Colonic mucosa (tissue), 4 donors: ENCODE measurements around the gene IRF2. TPM values are rescaled to one million over a fixed set of nuclear protein-coding genes. Genes with fewer than 3 reads are reported as not detected.
"Not testable (repeated sequence)": the region's sequence is repeated elsewhere in the genome, so short reads cannot be mapped to it uniquely, and the experiment has no call there.

ENCODE experiments used
- DNase-seq: peaks from one replicate; pipeline ENCODE4 v3.0.0-alpha.2; 2020
- H3K27ac ChIP-seq: fragments of 200-600 bp; one replicate; pipeline ENCODE4 v1.8.0; 2021
- H3K27me3 ChIP-seq: fragments of 200-600 bp; one replicate; pipeline ENCODE4 v1.8.0; 2021
- H3K36me3 ChIP-seq: fragments of 200-600 bp; one replicate; pipeline ENCODE4 v1.8.0; 2021
- H3K4me1 ChIP-seq: fragments of 200-600 bp; one replicate; pipeline ENCODE4 v1.8.0; 2021; ENCODE audit warnings: mild to moderate bottlenecking
- H3K4me3 ChIP-seq: fragments of 200-600 bp; one replicate; pipeline ENCODE4 v1.8.0; 2021
- H3K9ac ChIP-seq, 2 donors: one replicate each; pipeline ENCODE4 v1.7.0; 2013; ENCODE audit warnings: control low read depth in 2 of 2, low read depth in 2 of 2, low read length in 2 of 2
- H3K9me3 ChIP-seq: fragments of 200-600 bp; one replicate; pipeline ENCODE4 v1.8.0; 2021
- CTCF ChIP-seq: fragments of 200-600 bp; IDR thresholded peaks from one replicate; pipeline ENCODE4 v1.8.0; 2022; ENCODE audit warnings: antibody characterized with exemption, mild to moderate bottlenecking
- intact Hi-C: fragments of 100-400 bp; cut with DNase I; formaldehyde crosslinking; loops from one replicate; pipeline ENCODE4 v1.14.1; 2022
- total RNA-seq, 2 donors: library from RNA; stranded (reverse); fragmentation: NEBNext Ultra II Directional in 1 of 2; extraction: Animal tissue kit (Norgen Biotek cat#: 25700) in 1 of 2; gene quantifications; one replicate each; pipeline ENCODE4 v1.2.1, GENCODE V29; 2021
- donor health status: healthy.
- donor health status: DM: no; HTN: no; CAD: no.
- donor health status: DM: no; HTN: no; CAD: no.

Gene IRF2
- total RNA-seq, 2 donors from 2014 or later = 36.2 to 61.9 TPM

GRCh38 chr4:184376923-184377322, 97.4 kb downstream of the IRF2 start:
- intact Hi-C loops = no loop called here
- Histone ChIP-seq H3K36me3 (no peaks in the 10 kb centered on the region), H3K4me3 (no peak overlapping the region), H3K9ac (no peak overlapping the region), H3K4me1 (no peaks in the 10 kb centered on the region), H3K27ac (no peak overlapping the region), H3K9me3 (no peaks in the 10 kb centered on the region), H3K27me3 (no peaks in the 10 kb centered on the region)
- DNase-seq = no peak
- no peak for TF ChIP-seq CTCF

GRCh38 chr4:184376126-184376838, 98.1 kb downstream of the IRF2 start:
- no peak for TF ChIP-seq CTCF
- no peak overlapping the region for H3K4me3 ChIP-seq
- no peak overlapping the region for H3K9ac ChIP-seq
- no peaks in the 10 kb centered on the region for H3K36me3 ChIP-seq
- no peak for DNase-seq
- H3K27ac ChIP-seq = no peak overlapping the region
- no peaks in the 10 kb centered on the region for H3K4me1 ChIP-seq
- no peaks in the 10 kb centered on the region for H3K9me3 ChIP-seq
- intact Hi-C loops = no loop called here
- no peaks in the 10 kb centered on the region for H3K27me3 ChIP-seq

DNA sequence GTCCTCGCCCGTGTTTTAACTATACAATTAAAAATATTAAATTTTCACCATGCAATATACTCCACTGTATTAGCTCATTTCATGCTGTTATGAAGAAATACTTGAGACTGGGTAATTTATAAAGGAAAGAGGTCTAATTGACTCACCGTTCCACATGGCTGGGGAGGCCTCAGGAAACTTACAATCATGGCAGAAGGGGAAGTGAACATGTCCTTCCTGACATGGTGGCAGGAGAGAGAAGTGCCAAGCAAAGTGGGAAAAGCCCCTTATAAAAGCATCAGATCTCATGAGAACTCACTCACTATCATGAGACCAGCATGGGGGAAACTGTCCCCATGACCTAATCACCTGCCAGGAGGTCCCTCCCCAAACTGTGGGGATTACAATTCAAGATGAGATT, 98.7 kb downstream of the IRF2 start:
- H3K4me3 ChIP-seq, H3K9me3 ChIP-seq, H3K9ac ChIP-seq, intact Hi-C loops, H3K27ac ChIP-seq, H3K27me3 ChIP-seq, H3K4me1 ChIP-seq, H3K36me3 ChIP-seq, DNase-seq: not testable (repeated sequence)

DNA sequence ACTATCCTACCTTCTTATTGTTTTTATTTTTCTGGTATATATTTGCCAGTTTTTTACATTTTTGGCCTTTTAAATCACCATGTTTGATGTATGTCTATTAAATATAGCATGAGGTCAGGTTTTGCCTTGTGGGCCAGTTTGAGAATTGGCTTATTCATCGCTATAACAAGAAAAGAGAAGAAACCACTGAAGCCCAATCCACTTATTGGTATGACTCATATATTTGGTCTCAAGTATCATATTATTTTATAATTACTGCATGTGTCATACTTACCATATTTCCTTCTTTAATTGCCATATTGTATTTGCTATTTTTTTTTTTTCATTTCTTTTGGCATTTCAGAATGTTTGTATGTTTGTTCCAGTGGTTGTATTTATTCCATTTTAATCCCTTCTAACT, 99.3 kb downstream of the IRF2 start:
- Histone ChIP-seq H3K27ac (no peak overlapping the region), H3K4me3 (no peak overlapping the region), H3K4me1 (no peaks in the 10 kb centered on the region), H3K27me3 (no peaks in the 10 kb centered on the region), H3K36me3 (no peaks in the 10 kb centered on the region), H3K9ac (no peak overlapping the region), H3K9me3 (no peaks in the 10 kb centered on the region)
- DNase-seq = no peak
- no peak for TF ChIP-seq CTCF
- intact Hi-C loops = no loop called here

DNA sequence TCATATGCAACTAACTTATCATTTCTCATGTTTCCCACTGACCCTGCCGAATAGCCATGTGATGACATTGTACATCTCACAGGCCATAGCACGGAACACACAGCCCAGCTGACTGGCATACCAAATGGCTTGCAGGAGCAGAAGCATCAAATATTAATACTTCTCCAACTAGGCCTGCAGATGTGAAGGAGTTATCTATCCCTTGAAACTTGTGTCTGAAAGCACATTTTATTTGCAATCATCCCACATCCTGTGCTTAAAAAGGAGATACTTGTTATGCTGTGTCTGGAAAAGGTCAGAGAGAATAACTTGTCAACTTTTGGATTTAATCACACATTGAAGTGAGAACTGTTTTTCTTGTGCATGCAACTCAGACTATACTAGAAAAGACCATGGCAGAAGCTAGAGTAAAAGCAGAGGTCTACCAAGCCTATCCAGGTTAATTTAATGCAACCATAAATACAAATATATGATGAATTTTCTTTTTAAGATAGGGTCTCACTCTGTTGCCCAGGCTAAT, 100.4 kb downstream of the IRF2 start:
- no peak for TF ChIP-seq CTCF
- Histone ChIP-seq H3K9me3 (no peaks in the 10 kb centered on the region), H3K27me3 (no peaks in the 10 kb centered on the region), H3K36me3 (no peaks in the 10 kb centered on the region), H3K9ac (no peak overlapping the region), H3K4me3 (no peak overlapping the region), H3K4me1 (no peaks in the 10 kb centered on the region), H3K27ac (no peak overlapping the region)
- no peak for DNase-seq
- intact Hi-C loops = no loop called here

DNA sequence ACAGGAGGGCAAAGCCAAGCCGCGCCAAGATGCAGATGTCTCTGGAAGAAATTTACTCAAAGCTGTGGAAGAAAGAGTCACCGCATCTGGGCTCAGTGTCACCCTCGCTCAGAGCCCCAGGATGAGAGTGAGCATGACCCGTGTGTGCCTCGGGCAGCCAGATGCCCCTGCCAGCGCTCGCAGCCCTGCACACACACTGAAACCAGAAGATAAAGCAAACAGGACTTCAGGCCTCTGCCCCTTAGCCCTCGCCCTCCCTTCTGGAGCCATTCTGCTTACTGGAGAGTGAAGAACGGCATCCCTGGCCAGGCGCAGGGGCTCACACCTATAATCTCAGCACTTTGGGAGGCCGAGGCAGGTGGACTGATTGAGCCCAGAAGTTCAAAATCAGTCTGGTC, 103.0 kb downstream of the IRF2 start:
- Histone ChIP-seq H3K27ac (no peak overlapping the region), H3K27me3 (no peaks in the 10 kb centered on the region), H3K4me3 (no peak overlapping the region), H3K4me1 (no peaks in the 10 kb centered on the region), H3K9me3 (no peaks in the 10 kb centered on the region), H3K9ac (no peak overlapping the region), H3K36me3 (no peaks in the 10 kb centered on the region)
- DNase-seq = no peak
- intact Hi-C loops = no loop called here
- no peak for TF ChIP-seq CTCF
